ENCODE measurements around the gene ARHGEF40.
A peak's percentile ranks its signal among the peaks of the same experiment; 100 is the strongest.

Gene ARHGEF40

GRCh38 chr14:21081521-21082142 is 11.5 kb downstream of the ARHGEF40 start:
- no peak for DNase-seq (ENCODE audit: low read depth in 2 of 2)

DNA sequence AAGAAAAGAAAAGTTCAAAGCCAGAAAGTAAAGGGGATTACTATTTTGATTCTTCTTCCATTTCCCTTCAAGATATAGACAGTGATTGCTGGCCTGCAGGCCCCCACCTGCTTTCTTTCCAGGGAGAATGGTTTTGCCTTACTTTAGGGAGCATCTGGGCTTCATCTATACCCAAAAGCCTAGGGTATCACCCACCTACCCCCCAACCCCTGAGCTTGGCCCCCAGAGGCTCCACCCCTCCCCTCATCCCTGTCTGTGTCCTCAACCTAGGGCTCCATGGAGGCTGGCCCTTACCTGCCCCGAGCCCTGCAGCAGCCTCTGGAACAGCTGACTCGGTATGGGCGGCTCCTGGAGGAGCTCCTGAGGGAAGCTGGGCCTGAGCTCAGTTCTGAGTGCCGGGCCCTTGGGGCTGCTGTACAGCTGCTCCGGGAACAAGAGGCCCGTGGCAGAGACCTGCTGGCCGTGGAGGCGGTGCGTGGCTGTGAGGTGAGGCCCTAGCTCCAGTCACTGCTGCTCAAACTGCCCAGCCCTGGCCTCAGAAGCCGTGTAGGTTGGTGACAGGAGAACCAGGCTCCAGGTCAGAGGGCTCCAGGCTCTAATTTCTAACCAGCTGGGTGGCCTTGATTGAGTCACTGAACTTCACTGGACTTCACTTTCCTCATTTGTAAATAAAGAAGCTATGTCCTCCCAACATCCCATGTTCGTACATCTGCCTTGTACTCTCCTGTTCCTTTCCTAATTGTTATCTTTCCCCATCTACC is 13.6 kb downstream of the ARHGEF40 start:
- no peak for DNase-seq (ENCODE audit: low read depth in 2 of 2)

DNA sequence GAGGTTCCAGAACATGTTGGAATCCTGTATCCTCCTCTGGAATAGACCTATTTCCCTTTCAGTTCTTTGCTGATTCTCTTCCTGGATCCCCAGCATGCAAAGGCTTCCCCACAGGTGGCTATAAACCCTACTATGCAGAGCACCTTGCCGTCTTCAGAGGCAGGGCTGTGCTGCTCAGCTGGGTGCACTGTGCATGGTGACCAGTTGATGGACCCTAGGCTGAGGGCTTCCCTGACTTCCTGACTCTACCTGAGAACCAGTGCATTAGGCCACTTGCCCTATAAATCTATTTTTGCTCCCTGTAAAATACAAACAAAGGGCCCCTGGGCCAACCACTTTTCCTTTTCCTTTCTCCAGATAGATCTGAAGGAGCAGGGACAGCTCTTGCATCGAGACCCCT is 14.3 kb downstream of the ARHGEF40 start:
- DNase-seq (ENCODE audit: low read depth in 2 of 2), result no peak

- DNase-seq (ENCODE audit: low read depth in 2 of 2), result no peak
These were observed 15.1 kb downstream of the ARHGEF40 start for GRCh38 chr14:21084998-21085853.

GRCh38 chr14:21086908-21087293 is 16.8 kb downstream of the ARHGEF40 start:
- no peak for DNase-seq (ENCODE audit: low read depth in 2 of 2)

DNA sequence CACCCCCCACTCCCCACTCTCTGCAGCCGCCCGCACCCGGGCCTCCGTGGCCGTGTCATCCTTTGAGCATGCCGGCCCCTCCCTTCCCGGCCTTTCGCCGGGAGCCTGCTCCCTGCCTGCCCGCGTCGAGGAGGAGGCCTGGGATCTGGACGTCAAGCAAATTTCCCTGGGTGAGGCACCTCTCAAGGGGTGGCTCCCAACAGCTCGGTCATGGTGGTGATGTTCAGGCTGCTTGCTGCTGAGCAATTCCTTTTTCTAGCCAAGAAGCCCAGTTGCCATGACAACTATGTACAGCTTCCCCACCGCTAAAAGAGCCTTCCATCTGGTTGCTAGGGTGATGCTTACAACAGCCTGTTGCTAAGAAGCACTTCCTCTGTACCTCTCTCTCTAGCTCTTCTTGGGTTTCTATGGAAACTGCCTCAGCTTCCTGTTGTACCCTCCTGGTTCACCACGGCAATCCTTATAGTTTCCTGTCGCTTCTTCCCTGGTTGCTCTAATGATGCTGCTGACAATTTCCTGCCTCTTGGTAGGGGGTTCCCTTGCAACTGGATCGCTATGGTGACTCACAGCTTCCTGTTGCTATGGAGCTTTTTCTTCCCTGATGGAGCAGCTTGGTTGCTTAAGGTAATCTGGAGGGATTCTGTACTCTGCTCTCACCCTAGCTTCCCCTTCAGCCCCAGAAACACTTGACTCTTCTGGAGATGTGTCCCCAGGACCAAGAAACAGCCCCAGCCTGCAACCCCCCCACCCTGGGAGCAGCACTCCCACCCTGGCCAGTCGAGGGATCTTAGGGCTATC is 17.4 kb downstream of the ARHGEF40 start:
- peak in 1 of 2 donors; percentile 58 for DNase-seq (ENCODE audit: low read depth in 2 of 2)

DNA sequence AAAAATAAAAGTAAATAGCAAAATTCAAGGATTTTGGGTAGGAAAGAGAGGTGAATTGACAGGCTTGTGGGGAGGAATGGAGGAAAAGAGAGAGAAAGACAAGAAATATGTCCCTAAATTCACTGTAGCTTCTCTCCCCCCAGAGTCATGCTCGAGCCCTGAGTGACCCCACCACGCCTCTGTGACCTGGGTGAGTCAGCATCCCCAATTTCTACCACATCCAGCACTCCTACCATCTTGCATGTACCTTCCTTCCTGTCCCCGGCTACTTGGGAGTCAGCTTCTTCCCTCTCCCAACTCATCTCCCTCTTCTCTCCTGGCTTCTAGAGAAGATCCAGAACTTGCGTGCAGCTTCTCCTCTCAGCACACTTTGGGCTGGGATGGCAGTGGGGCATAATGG is 18.6 kb downstream of the ARHGEF40 start:
- no peak for DNase-seq (ENCODE audit: low read depth in 2 of 2)

DNA sequence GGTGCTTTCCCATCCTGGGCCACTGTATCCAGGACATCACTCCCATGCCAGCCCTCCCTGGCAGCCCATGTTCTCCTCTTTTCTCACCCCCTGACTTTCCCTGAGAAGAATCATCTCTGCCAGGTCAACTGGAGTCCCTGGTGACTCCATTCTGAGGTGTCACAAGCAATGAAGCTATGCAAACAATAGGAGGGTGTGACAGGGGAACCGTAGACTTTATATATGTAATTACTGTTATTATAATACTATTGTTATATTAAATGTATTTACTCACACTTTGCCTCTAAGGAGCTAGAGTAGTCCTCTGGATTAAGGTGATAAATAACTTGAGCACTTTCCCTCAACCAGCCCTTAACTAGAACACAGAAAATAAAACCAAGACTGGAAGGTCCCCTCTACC is 19.2 kb downstream of the ARHGEF40 start:
- no peak for DNase-seq (ENCODE audit: low read depth in 2 of 2)

- no peak for DNase-seq (ENCODE audit: low read depth in 2 of 2)
These were observed 19.7 kb downstream of the ARHGEF40 start for GRCh38 chr14:21089877-21090193.

DNA sequence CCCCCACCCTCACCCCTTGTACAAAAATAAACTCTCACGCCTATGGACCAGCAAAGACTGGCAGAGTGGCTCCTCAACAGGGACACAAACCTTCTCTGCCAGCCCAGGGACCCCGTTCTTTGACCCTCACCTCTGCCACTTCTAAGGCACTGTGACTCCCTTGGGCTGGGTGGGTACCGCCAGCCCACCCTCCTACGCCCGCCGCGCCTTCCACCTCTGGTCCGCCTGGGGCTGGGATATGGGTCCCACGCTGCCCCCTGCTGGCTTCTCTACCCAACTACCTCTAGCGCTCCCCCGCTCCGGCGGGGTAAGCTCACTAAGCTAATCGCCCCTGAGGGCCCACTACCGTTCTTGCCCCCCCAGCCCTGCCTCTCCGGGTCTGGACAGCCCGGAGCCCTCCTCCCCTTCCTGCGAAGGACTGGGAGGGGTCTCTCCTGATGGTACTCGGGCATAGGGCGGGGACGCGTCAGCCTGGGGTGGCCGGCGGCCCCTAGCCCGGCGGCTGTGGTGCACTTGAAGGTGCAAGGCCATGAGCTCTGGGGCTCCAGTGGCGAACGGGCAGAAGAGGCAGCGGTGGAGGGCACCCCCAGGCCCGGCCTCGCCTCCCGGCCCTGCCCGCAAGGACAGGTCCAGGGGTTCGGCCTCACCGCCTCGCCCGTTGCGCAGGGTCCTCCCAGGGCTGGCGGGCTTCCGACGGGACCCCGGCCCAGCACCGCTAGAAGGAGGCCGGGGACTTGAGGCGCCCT is 20.3 kb downstream of the ARHGEF40 start:
- DNase-seq (ENCODE audit: low read depth in 2 of 2), result no peak

DNA sequence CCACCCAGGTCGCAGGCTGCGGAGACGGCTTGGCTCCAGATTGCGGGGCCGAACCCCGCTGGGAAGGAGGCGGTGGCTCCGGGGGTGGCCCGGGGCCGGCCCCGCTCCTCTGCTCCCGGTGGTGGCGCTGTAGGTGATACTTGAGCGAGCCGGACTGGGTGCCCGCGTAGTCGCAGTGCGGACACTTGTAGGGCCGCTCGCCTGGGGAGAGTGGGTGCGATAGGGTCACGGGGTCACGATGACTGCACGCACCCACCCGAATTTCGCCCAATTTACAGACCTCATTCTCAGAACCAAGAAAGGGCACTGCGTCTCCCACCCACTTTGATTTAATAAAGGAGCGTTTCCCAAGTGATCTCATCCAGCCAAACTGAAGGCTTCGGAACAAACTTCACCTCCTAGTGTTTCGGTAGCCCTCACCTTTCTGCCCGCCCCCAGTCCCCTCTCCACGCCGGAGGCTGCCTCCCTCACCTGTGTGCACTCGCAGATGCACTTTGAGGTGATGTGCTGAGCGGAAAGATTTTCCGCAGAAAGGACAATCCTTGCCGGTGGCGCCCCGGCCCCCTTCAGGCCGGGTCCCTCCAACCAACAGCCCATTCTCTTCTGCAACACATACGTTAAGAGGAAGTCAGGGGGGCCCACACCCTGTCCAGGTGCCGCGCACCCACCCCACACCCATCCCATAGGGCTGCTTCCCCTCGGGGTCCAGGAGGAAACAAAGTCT is 21.0 kb downstream of the ARHGEF40 start:
- DNase-seq (ENCODE audit: low read depth in 2 of 2), result no peak

DNA sequence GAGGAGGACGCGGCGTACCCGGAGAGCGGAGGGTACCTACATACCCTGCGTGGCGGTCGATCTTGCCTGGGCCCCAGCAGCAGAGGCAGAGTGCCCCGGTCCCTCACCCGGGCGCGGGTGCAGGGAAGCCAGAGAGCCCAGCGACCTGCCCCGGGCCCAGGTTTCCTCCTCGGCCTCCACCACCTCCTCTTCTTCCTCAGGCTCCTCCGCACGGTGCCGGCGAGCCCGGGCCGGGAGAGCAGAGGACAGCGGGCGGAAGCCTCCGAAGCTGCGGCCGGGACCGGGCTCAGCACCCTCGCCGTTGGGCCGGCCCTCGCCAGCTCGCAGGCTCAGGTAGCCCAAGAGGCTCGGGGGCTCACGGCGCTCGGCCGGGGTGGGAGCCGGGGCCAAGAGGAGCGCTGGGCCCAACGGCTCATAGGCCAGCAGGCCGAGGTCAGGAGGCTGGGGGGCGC is 21.7 kb downstream of the ARHGEF40 start:
- DNase-seq (ENCODE audit: low read depth in 2 of 2), result no peak

DNA sequence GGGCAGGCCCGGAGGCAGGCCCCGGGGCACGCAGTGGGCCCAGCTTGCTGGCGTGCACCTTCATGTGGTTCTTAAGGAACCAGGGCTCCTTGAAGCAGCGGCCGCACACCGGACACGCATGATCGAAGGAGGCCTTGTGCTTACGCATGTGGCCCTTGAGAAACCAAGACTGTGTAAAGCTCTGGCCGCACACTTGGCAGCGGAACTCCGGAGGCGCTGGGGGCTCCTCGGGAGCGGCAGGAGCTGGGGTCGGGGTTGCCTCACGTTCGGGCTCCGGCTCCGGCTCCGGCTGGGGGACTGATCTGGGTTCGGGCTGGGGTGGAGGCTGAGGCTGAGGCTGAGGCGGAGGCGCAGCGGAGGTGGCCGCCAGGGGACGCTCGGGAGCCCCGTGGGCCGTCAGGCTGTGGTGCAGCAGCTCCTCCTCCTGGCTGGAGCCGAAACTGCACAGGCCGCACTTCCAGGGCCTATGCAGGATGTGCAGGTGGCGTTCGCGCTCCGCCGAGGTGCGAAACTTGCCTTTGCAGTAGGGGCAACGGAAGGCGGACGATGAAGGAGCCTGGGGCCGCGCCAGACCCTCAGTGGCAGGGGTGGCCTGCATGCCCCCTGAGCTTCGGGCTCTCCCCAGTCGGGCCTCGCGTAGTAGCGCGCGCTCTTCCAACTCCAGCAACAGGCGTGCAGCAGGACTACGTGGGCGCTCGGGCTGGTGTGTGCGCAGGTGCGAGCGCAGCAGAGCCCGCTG is 22.3 kb downstream of the ARHGEF40 start:
- DNase-seq (ENCODE audit: low read depth in 2 of 2), result peak; percentile 82 to 95

GRCh38 chr14:21093018-21093417 is 22.9 kb downstream of the ARHGEF40 start:
- no peak for DNase-seq (ENCODE audit: low read depth in 2 of 2)

- no peak for DNase-seq (ENCODE audit: low read depth in 2 of 2)
These were observed 23.9 kb downstream of the ARHGEF40 start for GRCh38 chr14:21093769-21094681.

GRCh38 chr14:21095430-21096205 is 25.5 kb downstream of the ARHGEF40 start:
- no peak for DNase-seq (ENCODE audit: low read depth in 2 of 2)

DNA sequence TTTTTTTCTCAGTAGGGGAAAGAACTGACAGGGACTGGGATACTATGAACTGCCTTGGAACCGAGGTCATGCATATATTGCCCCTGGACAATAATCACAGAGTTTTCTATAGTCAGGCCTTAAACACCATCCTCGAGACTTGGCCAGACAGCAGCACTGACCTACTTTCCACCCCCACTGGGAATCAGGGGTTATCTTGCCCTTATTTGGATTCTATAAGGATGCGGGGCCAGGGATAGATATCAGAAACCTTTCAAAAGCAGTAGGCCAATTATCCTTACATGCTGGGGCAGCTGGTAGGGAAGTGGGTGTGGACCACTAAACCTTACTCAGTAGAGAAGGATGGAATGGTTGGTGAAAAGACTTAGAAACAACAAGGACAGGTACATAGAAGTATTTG is 26.3 kb downstream of the ARHGEF40 start:
- no peak for DNase-seq (ENCODE audit: low read depth in 2 of 2)
